HepG2 (cell line): ENCODE measurements around the gene ZNF644. TPM values are rescaled to one million over a fixed set of nuclear protein-coding genes. Genes with fewer than 3 reads are reported as not detected.
A peak's percentile ranks its signal among the peaks of the same experiment; 100 is the strongest.

Source experiments
- ATAC-seq: fragments of 200-7000 bp; cut with Tn5 transposase; 3 replicates; pipeline ENCODE4 v1.9.1; 2020; ENCODE audit warnings: mild to moderate bottlenecking, moderate library complexity
- BruUV-seq: library from RNA; stranded (reverse); fragments of 400-500 nt; replicated peaks from 2 replicates; lab custom pipeline; 2021; lab: Mats Ljungman, UMichigan
- CTCF ChIA-PET: fragments of 300-600 bp; formaldehyde crosslinking; extraction: SDS; loops from one replicate; lab custom pipeline; 2021; ENCODE audit warnings: low total read pairs, inconsistent platforms, low intra/inter-chr PET ratio; lab: Yijun Ruan, JAX
- POLR2A ChIA-PET: fragments of 350-600 bp; sonication (Branson Sonifier 250); formaldehyde crosslinking; loops from one replicate; lab custom pipeline; 2020; ENCODE audit warnings: antibody characterized with exemption, inconsistent platforms; lab: Yijun Ruan, JAX
- DNase-seq: peaks from one replicate; pipeline ENCODE4 v3.0.0-alpha.2; 2015; ENCODE audit warnings: low spot score
- FAIRE-seq: peaks from 3 replicates; lab custom pipeline; 2011; peaks lifted over from hg19 to GRCh38; lab: Jason Lieb, UNC
- H2AFZ ChIP-seq: one replicate; pipeline ENCODE4 v1.6.1; 2011; ENCODE audit warnings: low read length, inconsistent platforms
- H3K27ac ChIP-seq: fragments of 300-600 bp; 3 replicates; pipeline ENCODE4 v1.8.0; 2011; ENCODE audit warnings: mixed run types, mild to moderate bottlenecking, mixed read lengths, low read length, inconsistent platforms; ENCODE audit not compliant: insufficient read depth; ENCODE audit errors: extremely low read length
- H3K27me3 ChIP-seq, 2 experiments: fragments of 200-600 bp in 1 of 2; 2 replicates in 1 of 2; 3 replicates in 1 of 2; pipeline versions ENCODE4 v1.6.0 to v1.8.0; 2011; ENCODE audit warnings: low read length in 2 of 2, mild to moderate bottlenecking in 2 of 2, moderate library complexity in 2 of 2, inconsistent platforms in 1 of 2; ENCODE audit not compliant: insufficient read depth in 2 of 2, control insufficient read depth in 1 of 2
- H3K36me3 ChIP-seq, 2 experiments: fragments of 200-600 bp in 1 of 2; replicated peaks in 1 of 2; 2 replicates in 1 of 2; 3 replicates in 1 of 2; pipeline versions ENCODE4 v1.5.1 to v1.8.0; 2011; ENCODE audit warnings: low read length in 2 of 2, inconsistent platforms in 1 of 2; ENCODE audit not compliant: insufficient read depth in 2 of 2, control insufficient read depth in 1 of 2
- H3K4me1 ChIP-seq: 2 replicates; pipeline ENCODE4 v1.5.1; 2012; ENCODE audit warnings: low read length, inconsistent platforms; ENCODE audit not compliant: insufficient read depth
- H3K4me2 ChIP-seq: 2 replicates; pipeline ENCODE4 v1.6.0; 2011; ENCODE audit warnings: low read depth, low read length, inconsistent platforms
- H3K4me3 ChIP-seq, 3 experiments: fragments of 200-600 bp in 1 of 3; sonication (generic), shearing (Covaris generic) in 1 of 3; replicated peaks in 1 of 3; 2 replicates each; pipeline ENCODE4 v1.5.1; 2011 to 2016; ENCODE audit warnings: low read length in 3 of 3, inconsistent platforms in 2 of 3, low read depth in 2 of 3, mild to moderate bottlenecking in 2 of 3, control low read depth in 1 of 3, mixed read lengths in 1 of 3; ENCODE audit not compliant: insufficient read depth in 1 of 3
- H3K79me2 ChIP-seq: one replicate; pipeline ENCODE4 v1.6.1; 2011; ENCODE audit warnings: low read length, inconsistent platforms; ENCODE audit not compliant: insufficient read depth
- H3K9ac ChIP-seq: 2 replicates; pipeline ENCODE4 v1.6.0; 2011; ENCODE audit warnings: mild to moderate bottlenecking, low read depth, low read length, inconsistent platforms; ENCODE audit not compliant: insufficient read depth
- H3K9me3 ChIP-seq: 2 replicates; pipeline ENCODE4 v1.5.1; 2012; ENCODE audit warnings: mild to moderate bottlenecking, low read length
- H4K20me1 ChIP-seq: 2 replicates; pipeline ENCODE4 v1.6.0; 2011; ENCODE audit warnings: inconsistent platforms, mild to moderate bottlenecking, low read length, moderate library complexity; ENCODE audit not compliant: insufficient read depth
- AKNA ChIP-seq: sonication (generic); formaldehyde crosslinking; IDR thresholded peaks from 2 replicates; pipeline ENCODE4 v1.4.0; 2020; ENCODE audit warnings: missing genetic modification reagents, borderline replicate concordance
- ZMAT5 ChIP-seq: sonication (generic); formaldehyde crosslinking; IDR thresholded peaks from 2 replicates; pipeline ENCODE4 v1.5.0; 2020; ENCODE audit warnings: mild to moderate bottlenecking, low read depth, missing genetic modification reagents, borderline replicate concordance
- ZNF280D ChIP-seq: sonication (generic); formaldehyde crosslinking; IDR thresholded peaks from 2 replicates; pipeline ENCODE4 v1.5.1; 2020; ENCODE audit warnings: mild to moderate bottlenecking, missing genetic modification reagents
- WGBS: methylation state at CpG from one replicate; pipeline ENCODE4 v1.1.6; 2017; ENCODE audit warnings: low lambda C conversion rate; 5-methylcytosine and 5-hydroxymethylcytosine counted together
- in situ Hi-C: cut with HindIII; loops from 2 replicates; pipeline ENCODE4 v1.10.0; 2017; ENCODE audit warnings: low pct_unique_long_range_greater_than_20kb; ENCODE audit not compliant: extremely low pct_ligation_motif_present
- intact Hi-C: fragments of 100-400 bp; cut with micrococcal nuclease; formaldehyde crosslinking; loops from one replicate; pipeline ENCODE4 v1.10.0; 2022; ENCODE audit not compliant: unreplicated experiment
- polyA plus RNA-seq, 8 experiments: library from polyadenylated mRNA; depleted of rRNA in 3 of 8; stranded (reverse) in 7 of 8; unstranded in 1 of 8; fragments of >200 nt; fragmentation: Illumina TruSeq in 4 of 8; extraction: Trizol in 4 of 8; gene quantifications; 2 replicates each; pipeline versions ENCODE4 v1.2.1 to v1.2.3, GENCODE V29; 2011 to 2016; ENCODE audit warnings: low read depth in 4 of 8, missing spikeins in 1 of 8, mixed read lengths in 1 of 8; ENCODE audit not compliant: insufficient read depth in 1 of 8
- total RNA-seq, 5 experiments: library from RNA; depleted of rRNA; stranded (reverse); fragments of >200 nt; fragmentation: Illumina TruSeq; extraction: Trizol; gene quantifications; 2 replicates each; pipeline ENCODE4 v1.2.3, GENCODE V29; 2016; ENCODE audit warnings: low read depth in 1 of 5

The ZNF644 gene
- total and polyA plus RNA-seq, 2 of the 13 experiments (the other 11 are each of a cell fraction or from before 2014, with no cell fraction given), result 17.7 to 51.7 TPM

GRCh38 chr1:90987841-90988240 lies 34.0 kb downstream of the ZNF644 start:
- no peak overlapping the region for H3K27ac ChIP-seq
- H2AFZ ChIP-seq, result no peak overlapping the region
- intact Hi-C loops (no loop called here), in situ Hi-C loops (no loop called here)
- no TSS peak for BruUV-seq
- H3K36me3 ChIP-seq, result peaks cover 2 to 16% of the 10 kb centered on the region in 2 experiments; a peak in 4 of 5 replicates
- peaks cover 23% of the 10 kb centered on the region; the same call in 1 of the 2 replicates for H3K9me3 ChIP-seq
- H3K4me3 ChIP-seq, result no peak overlapping the region
- no peak for ATAC-seq
- WGBS, result 97% methylated on average over 2 of the region's 2 CpGs
- no peaks in the 10 kb centered on the region for H3K4me1 ChIP-seq
- CTCF ChIA-PET, result no interaction called here
- TF ChIP-seq ZMAT5 (CRISPR knock-in tag) (no peak), AKNA (CRISPR knock-in tag) (no peak), ZNF280D (0 out of 2 replicates have a peak, but pooled peaks have one; percentile 36)
- TF ChIP-seq, all 625 proteins: peak for 1
- DNase-seq (no peak), FAIRE-seq (no peak)
- Histone ChIP-seq H3K4me2 (no peak overlapping the region), H3K9ac (no peak overlapping the region), H3K27me3 (no peaks in the 10 kb centered on the region), H3K79me2 (peaks cover 100% of the 10 kb centered on the region), H4K20me1 (peaks cover 72% of the 10 kb centered on the region)
- POLR2A ChIA-PET, result no interaction called here
